Cardiac septum (tissue), 1 donor: Measurements from ENCODE around the gene MRPL51. TPM values are rescaled to one million over a fixed set of nuclear protein-coding genes. Genes with fewer than 3 reads are reported as not detected.

ENCODE experiments used
- DNase-seq: peaks from one replicate; pipeline ENCODE4 v3.0.0-alpha.2; 2020; ENCODE audit warnings: low spot score
- intact Hi-C: fragments of 100-400 bp; cut with DNase I; formaldehyde crosslinking; loops from one replicate; pipeline ENCODE4 v1.14.0; 2022
- total RNA-seq: library from RNA; stranded (reverse); fragmentation: NEBNext Ultra II Directional; extraction: Animal tissue kit (Norgen Biotek cat#: 25700); gene quantifications from one replicate; pipeline ENCODE4 v1.2.1, GENCODE V29; 2021
- donor health status: DM: no; HTN: no; CAD: no.

Gene MRPL51
- total RNA-seq, 1 donor from 2014 or later: 174 TPM

- DNase-seq: peak; percentile 65
- intact Hi-C loops: loop anchor here (2.0 to 5.0 kb wide), 2 partner anchors 43 to 113 kb away; partner anchors contain the start of gene MRPL51
Measured at GRCh38 chr12:6450091-6450868, 42.8 kb downstream of the MRPL51 start.

GRCh38 chr12:6444704-6445688 lies 48.1 kb downstream of the MRPL51 start, which contains the start of gene CD27:
Gene CD27 (plus strand): TSS chr12:6444955. CDS start chr12:6445096, 141 bp downstream.
- intact Hi-C loops: no loop called here
- DNase-seq: no peak

- intact Hi-C loops: no loop called here
- peak; percentile 22 for DNase-seq
Measured at GRCh38 chr12:6444031-6444430, 49.0 kb downstream of the MRPL51 start.

- intact Hi-C loops: no loop called here
Measured at GRCh38 chr12:6443361-6443983, 49.6 kb downstream of the MRPL51 start.

GRCh38 chr12:6442836-6443235 lies 50.2 kb downstream of the MRPL51 start:
- peak; percentile 6 for DNase-seq
- intact Hi-C loops: no loop called here

More at GRCh38 chr12:6443361-6443983, 49.6 kb downstream of the MRPL51 start:
- peak; percentile 53 for DNase-seq

Other genes with a start within 250 kb of the MRPL51 start
- gene PLEKHG6, start 182.6 kb downstream of the MRPL51 start, total RNA-seq: 0.30 TPM
- 60.0 TPM for gene TNFRSF1A, start 151.2 kb downstream of the MRPL51 start, total RNA-seq
- 0.46 TPM for gene SCNN1A, start 117.7 kb downstream of the MRPL51 start, total RNA-seq
- gene LTBR, start 109.1 kb downstream of the MRPL51 start, total RNA-seq: 29.4 TPM
- gene CD27, start 48.3 kb downstream of the MRPL51 start, total RNA-seq: not detected
- 17.2 TPM for gene TAPBPL, start 41.2 kb downstream of the MRPL51 start, total RNA-seq
- 4.1 TPM for gene VAMP1, start 22.6 kb downstream of the MRPL51 start, total RNA-seq
- 12.0 TPM for gene NCAPD2, start 840 bp upstream of the MRPL51 start, total RNA-seq
- gene GAPDH, start 41.3 kb upstream of the MRPL51 start, total RNA-seq: 4,827 TPM
- gene IFFO1, start 62.8 kb upstream of the MRPL51 start, total RNA-seq: 24.8 TPM
- 18.5 TPM for gene NOP2, start 75.0 kb upstream of the MRPL51 start, total RNA-seq
- gene CHD4, start 114.1 kb upstream of the MRPL51 start, total RNA-seq: 186 TPM
- gene LPAR5, start 142.7 kb upstream of the MRPL51 start, total RNA-seq: 2.6 TPM
- gene ACRBP, start 154.2 kb upstream of the MRPL51 start, total RNA-seq: 1.6 TPM
- gene ING4, start 169.9 kb upstream of the MRPL51 start, total RNA-seq: 20.6 TPM
- 32.7 TPM for gene ZNF384, start 196.1 kb upstream of the MRPL51 start, total RNA-seq
- 0.40 TPM for gene PIANP, start 207.6 kb upstream of the MRPL51 start, total RNA-seq
- 64.7 TPM for gene COPS7A, start 230.8 kb upstream of the MRPL51 start, total RNA-seq